BJ (cell line): ENCODE measurements around the gene MLLT10. TPM values are rescaled to one million over a fixed set of nuclear protein-coding genes. Genes with fewer than 3 reads are reported as not detected.
"Not testable (repeated sequence)": the region's sequence is repeated elsewhere in the genome, so short reads cannot be mapped to it uniquely, and the experiment has no call there.

Experiments
- CTCF ChIA-PET: fragments of 350-600 bp; formaldehyde crosslinking; extraction: SDS; loops from one replicate; lab custom pipeline; 2021; ENCODE audit warnings: antibody characterized with exemption, inconsistent platforms; lab: Yijun Ruan, JAX
- POLR2A ChIA-PET: fragments of 300-600 bp; sonication (Branson Sonifier 250); formaldehyde crosslinking; extraction: SDS; loops from one replicate; lab custom pipeline; 2021; ENCODE audit warnings: antibody characterized with exemption; lab: Charles Lee
- DNase-seq: peaks from one replicate; pipeline ENCODE4 v3.0.0-alpha.2; 2011; ENCODE audit warnings: low read depth
- H3K27me3 ChIP-seq: 2 replicates; pipeline ENCODE4 v1.6.0; 2011; ENCODE audit warnings: low read length; ENCODE audit not compliant: control insufficient read depth, insufficient read depth
- H3K36me3 ChIP-seq: 2 replicates; pipeline ENCODE4 v1.5.1; 2011; ENCODE audit warnings: low read length; ENCODE audit not compliant: control insufficient read depth, insufficient read depth
- H3K4me3 ChIP-seq: 2 replicates; pipeline ENCODE4 v1.5.1; 2011; ENCODE audit warnings: low read depth, mild to moderate bottlenecking, control low read depth, low read length
- CTCF ChIP-seq: IDR thresholded peaks from 2 replicates; pipeline ENCODE4 v1.5.1; 2011; ENCODE audit warnings: low read depth, mild to moderate bottlenecking, control low read depth, inconsistent platforms, low read length, moderate library complexity; ENCODE audit not compliant: insufficient read depth
- polyA plus RNA-seq: library from polyadenylated mRNA; depleted of rRNA; stranded (reverse); fragments of >200 nt; gene quantifications from 2 replicates; pipeline ENCODE4 v1.2.3, GENCODE V29; 2011

Gene MLLT10
- polyA plus RNA-seq, 1 experiment, result 30.2 TPM

DNA sequence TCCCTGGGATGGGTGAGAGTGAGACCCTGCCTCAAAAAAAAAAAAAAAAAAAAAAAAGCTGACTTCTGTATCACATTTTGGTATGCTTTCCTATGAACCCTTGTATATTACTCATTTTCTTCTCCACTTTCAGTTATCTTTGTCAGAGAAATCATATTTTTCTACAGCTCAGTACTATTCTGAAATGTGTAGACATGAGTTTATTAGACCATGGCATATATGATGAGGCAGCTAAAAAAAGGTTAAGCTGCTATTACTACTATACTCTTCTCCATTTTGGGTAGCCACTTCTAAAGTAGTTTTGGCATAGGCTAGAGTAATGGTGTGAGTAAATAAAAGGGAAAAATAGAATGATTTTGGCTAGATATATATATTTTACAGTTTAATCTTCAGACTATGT, 53.4 kb downstream of the MLLT10 start:
- CTCF ChIA-PET, result interaction anchor here (0.9 to 1.2 kb wide), 2 partner anchors 10 to 13 kb away, joined by 3 to 4 read pairs; no protein-coding TSS in a partner anchor
- no peak for TF ChIP-seq CTCF
- Histone ChIP-seq H3K36me3 (no peaks in the 10 kb centered on the region), H3K4me3 (no peak overlapping the region), H3K27me3 (no peaks in the 10 kb centered on the region)
- POLR2A ChIA-PET, result no interaction called here
- no peak for DNase-seq

DNA sequence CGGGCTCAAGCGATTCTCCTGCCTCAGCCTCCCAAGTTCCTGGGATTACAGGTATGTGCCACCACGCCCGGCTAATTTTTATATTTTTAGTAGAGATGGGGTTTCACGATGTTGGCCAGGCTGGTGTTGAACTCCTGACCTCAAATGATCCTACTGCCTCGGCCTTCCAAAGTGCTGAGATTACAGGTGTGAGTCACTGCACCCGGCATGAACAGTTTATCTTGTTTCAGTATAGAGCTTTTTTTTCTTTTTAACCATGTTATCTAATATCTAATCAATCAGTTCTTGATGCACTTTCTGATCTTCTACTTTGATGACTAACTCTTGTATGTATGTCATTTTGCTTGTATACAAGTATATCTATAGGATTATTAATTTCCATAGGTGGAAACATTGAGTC, 54.1 kb downstream of the MLLT10 start:
- POLR2A ChIA-PET, DNase-seq, H3K27me3 ChIP-seq, CTCF ChIA-PET, H3K36me3 ChIP-seq, H3K4me3 ChIP-seq: not testable (repeated sequence)

- no peaks in the 10 kb centered on the region for H3K36me3 ChIP-seq
- H3K27me3 ChIP-seq, result no peaks in the 10 kb centered on the region
- POLR2A ChIA-PET, result no interaction called here
- no peak overlapping the region for H3K4me3 ChIP-seq
- no peak for TF ChIP-seq CTCF
- CTCF ChIA-PET, result no interaction called here
- DNase-seq, result no peak
These were observed 60.0 kb downstream of the MLLT10 start for GRCh38 chr10:21593986-21594385.

DNA sequence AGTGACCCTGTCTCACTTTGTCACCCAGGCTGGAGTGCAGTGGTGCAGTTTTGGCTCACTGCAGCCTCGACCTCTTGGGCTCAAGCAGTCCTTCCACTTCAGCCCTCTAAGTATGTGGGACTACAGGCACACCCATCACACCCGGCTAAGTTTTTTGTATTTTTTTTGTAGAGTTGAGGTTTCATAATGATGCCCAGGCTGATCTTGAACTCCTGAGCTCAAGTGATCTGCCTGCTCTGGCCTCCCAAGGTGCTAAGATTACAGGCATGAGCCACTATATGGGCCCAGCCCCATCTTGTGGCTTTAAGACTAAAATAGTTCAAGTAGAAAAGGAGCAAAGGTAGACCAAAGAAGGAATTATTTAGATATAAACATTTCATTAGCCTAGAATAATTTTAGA, 65.5 kb downstream of the MLLT10 start:
- POLR2A ChIA-PET, result no interaction called here
- Histone ChIP-seq H3K27me3 (no peaks in the 10 kb centered on the region), H3K36me3 (no peaks in the 10 kb centered on the region), H3K4me3 (no peak overlapping the region)
- no peak for TF ChIP-seq CTCF
- DNase-seq, result no peak
- CTCF ChIA-PET, result no interaction called here

GRCh38 chr10:21600804-21601433, 66.9 kb downstream of the MLLT10 start:
- ChIA-PET POLR2A (no interaction called here), CTCF (interaction anchor here (0.7 to 1.5 kb wide), 2 partner anchors 14 to 39 kb away, joined by 3 to 4 read pairs; no protein-coding TSS in a partner anchor)
- H3K36me3 ChIP-seq, result no peaks in the 10 kb centered on the region
- DNase-seq, result no peak
- no peak overlapping the region for H3K4me3 ChIP-seq
- TF ChIP-seq CTCF, result no peak
- H3K27me3 ChIP-seq, result no peaks in the 10 kb centered on the region

GRCh38 chr10:21602313-21602712, 68.3 kb downstream of the MLLT10 start:
- ChIA-PET CTCF (interaction anchor here (0.7 kb wide), 1 partner anchor 87 kb away, joined by 3 read pairs; no protein-coding TSS in a partner anchor), POLR2A (no interaction called here)
- no peak for DNase-seq
- no peaks in the 10 kb centered on the region for H3K27me3 ChIP-seq
- TF ChIP-seq CTCF, result no peak
- no peaks in the 10 kb centered on the region for H3K36me3 ChIP-seq
- H3K4me3 ChIP-seq, result no peak overlapping the region
